ENCODE measurements around the gene RBM4B. TPM values are rescaled to one million over a fixed set of nuclear protein-coding genes. Genes with fewer than 3 reads are reported as not detected.

The RBM4B gene
- polyA plus RNA-seq, 6 donors from 2014 or later, result 12.2 to 39.8 (median 24.7) TPM

GRCh38 chr11:66624450-66624849, 53.2 kb downstream of the RBM4B start:
- ATAC-seq (ENCODE audit: low read depth in 2 of 2), result no peak
- no peak overlapping the region for H3K4me3 Mint-ChIP-seq

GRCh38 chr11:66619080-66619554, 58.6 kb downstream of the RBM4B start:
- ATAC-seq (ENCODE audit: low read depth in 2 of 2) (peak; percentile 24), DNase-seq (peak; percentile 43)
- Mint-ChIP-seq H3K4me3 (peak overlapping the region; percentile 73 to 100 (median 98)), H3K9me3 (no peaks in the 10 kb centered on the region), H3K27me3 (no peaks in the 10 kb centered on the region), H3K27ac (peak overlapping the region; percentile 83 to 99 (median 98)), H3K36me3 (peaks cover 14 to 19% of the 10 kb centered on the region in 2 donors), H3K4me1 (peaks cover 64 to 76% (median 66%) of the 10 kb centered on the region in 3 donors)

More at GRCh38 chr11:66624450-66624849, 53.2 kb downstream of the RBM4B start:
- H3K27me3 Mint-ChIP-seq, result no peaks in the 10 kb centered on the region
- no peaks in the 10 kb centered on the region for H3K9me3 Mint-ChIP-seq
- H3K36me3 Mint-ChIP-seq, result peaks cover 7 to 26% of the 10 kb centered on the region in 2 donors
- peaks cover 58 to 73% (median 70%) of the 10 kb centered on the region in 3 donors for H3K4me1 Mint-ChIP-seq
- peak overlapping the region in 1 of 6 donors; percentile 74 for H3K27ac Mint-ChIP-seq
- DNase-seq, result no peak

GRCh38 chr11:66617155-66617834, 60.4 kb downstream of the RBM4B start:
- Mint-ChIP-seq H3K4me3 (peak overlapping the region; percentile 97 to 100 (median 98)), H3K36me3 (peaks cover 7 to 9% of the 10 kb centered on the region in 2 donors), H3K27me3 (no peaks in the 10 kb centered on the region), H3K9me3 (no peaks in the 10 kb centered on the region), H3K4me1 (peaks cover 49 to 65% (median 50%) of the 10 kb centered on the region in 3 donors), H3K27ac (peak overlapping the region; percentile 98 to 100 (median 99))
- no peak for ATAC-seq (ENCODE audit: low read depth in 2 of 2)
- DNase-seq, result no peak

- Mint-ChIP-seq H3K27ac (peak within 1 kb of the TSS; percentile 98 to 100 (median 99)), H3K36me3 (peaks cover 7 to 9% of the 10 kb centered on the region in 2 donors), H3K27me3 (no peaks in the 10 kb centered on the region), H3K9me3 (no peaks in the 10 kb centered on the region), H3K4me1 (peaks cover 49 to 66% (median 55%) of the 10 kb centered on the region in 3 donors), H3K4me3 (peak within 1 kb of the TSS; percentile 97 to 100 (median 98))
- DNase-seq, result peak; percentile 98
- ATAC-seq (ENCODE audit: low read depth in 2 of 2), result peak; percentile 83
Measured at GRCh38 chr11:66616379-66617154, 61.1 kb downstream of the RBM4B start, which contains the start of gene RBM14. TSS of gene RBM14 (plus strand) at chr11:66616630. CDS start at chr11:66616721, 91 bp downstream.

Other genes starting within 250 kb of the RBM4B start
- 10 to 100 TPM; 69.1 to 95.1 (median 75.1) TPM for gene MRPL11, start 239.0 kb downstream of the RBM4B start, polyA plus RNA-seq (ENCODE audit: low read depth in 6 of 6)
- 1 to 10 TPM; 4.7 to 9.4 (median 5.4) TPM for gene PELI3, start 211.0 kb downstream of the RBM4B start, polyA plus RNA-seq (ENCODE audit: low read depth in 6 of 6)
- gene DPP3, start 197.5 kb downstream of the RBM4B start, polyA plus RNA-seq (ENCODE audit: low read depth in 6 of 6), result 10 to 100 TPM; 22.8 to 36.1 (median 23.8) TPM
- 10 to 100 TPM in 2 of 6 donors, 1 to 10 TPM in 4; 3.2 to 13.8 (median 9.9) TPM for gene BBS1, start 167.3 kb downstream of the RBM4B start, polyA plus RNA-seq (ENCODE audit: low read depth in 6 of 6)
- 10 to 100 TPM; 12.3 to 19.3 (median 17.0) TPM for gene ZDHHC24, start 131.8 kb downstream of the RBM4B start, polyA plus RNA-seq (ENCODE audit: low read depth in 6 of 6)
- gene ACTN3, start 131.0 kb downstream of the RBM4B start, polyA plus RNA-seq (ENCODE audit: low read depth in 6 of 6), result not detected
- gene CTSF, start 109.3 kb downstream of the RBM4B start, polyA plus RNA-seq (ENCODE audit: low read depth in 6 of 6), result 10 to 100 TPM in 4 of 6 donors, 1 to 10 TPM in 2; 5.0 to 14.3 (median 11.4) TPM
- under 1 TPM in 2 of 6 donors, not detected in 4; 0.13 to 0.30 TPM for gene CCDC87, start 84.8 kb downstream of the RBM4B start, polyA plus RNA-seq (ENCODE audit: low read depth in 6 of 6)
- 10 to 100 TPM; 51.8 to 87.8 (median 66.4) TPM for gene CCS, start 84.7 kb downstream of the RBM4B start, polyA plus RNA-seq (ENCODE audit: low read depth in 6 of 6)
- gene RBM14, start 61.3 kb downstream of the RBM4B start, polyA plus RNA-seq (ENCODE audit: low read depth in 6 of 6), result 10 to 100 TPM; 68.0 to 97.2 (median 86.4) TPM
- gene RBM4, start 39.2 kb downstream of the RBM4B start, polyA plus RNA-seq (ENCODE audit: low read depth in 6 of 6), result 100 to 1,000 TPM; 197 to 275 (median 228) TPM
- gene SPTBN2, start 51.3 kb upstream of the RBM4B start, polyA plus RNA-seq (ENCODE audit: low read depth in 6 of 6), result 1 to 10 TPM in 1 of 6 donors, under 1 TPM in 2, not detected in 3; 0.52 to 1.2 (median 0.60) TPM
- 10 to 100 TPM; 16.3 to 31.9 (median 19.3) TPM for gene RCE1, start 165.6 kb upstream of the RBM4B start, polyA plus RNA-seq (ENCODE audit: low read depth in 6 of 6)
- 1 to 10 TPM in 2 of 6 donors, under 1 TPM in 4; 0.19 to 1.7 (median 0.70) TPM for gene LRFN4, start 179.2 kb upstream of the RBM4B start, polyA plus RNA-seq (ENCODE audit: low read depth in 6 of 6)

Measured in naive B cell (primary cell).